SW 1271 (cell line): ENCODE results near the gene RAB40C.

Experiments
- DNase-seq, 2 experiments: peaks; one replicate each; lab custom pipeline; 2025; lab: John Stamatoyannopoulos, UW

The RAB40C gene

GRCh38 chr16:559411-560203 is 30.3 kb upstream of the RAB40C start:
- no peak for DNase-seq

- no peak for DNase-seq
Measured at GRCh38 chr16:560204-560700, 29.6 kb upstream of the RAB40C start, which contains the start of gene PRR35. PRR35 (plus strand) TSS chr16:560394; CDS start chr16:563295, 2,901 bp downstream.

GRCh38 chr16:560701-561412 is 29.0 kb upstream of the RAB40C start:
- DNase-seq = no peak

GRCh38 chr16:561413-561794 is 28.5 kb upstream of the RAB40C start:
- no peak for DNase-seq

GRCh38 chr16:561957-562938 is 27.6 kb upstream of the RAB40C start:
- DNase-seq = no peak

GRCh38 chr16:563072-563644 is 26.7 kb upstream of the RAB40C start:
- DNase-seq = no peak

GRCh38 chr16:564690-565418 is 25.0 kb upstream of the RAB40C start:
- DNase-seq = no peak

GRCh38 chr16:565419-566330 is 24.2 kb upstream of the RAB40C start:
- no peak for DNase-seq

GRCh38 chr16:566475-567372 is 23.1 kb upstream of the RAB40C start, which contains the start of gene NHLRC4:
NHLRC4 (plus strand) TSS chr16:567005; CDS start chr16:568048, 1,043 bp downstream.
- peak in 1 of 2 experiments; percentile 4 for DNase-seq

- no peak for DNase-seq
Measured at GRCh38 chr16:567373-568256, 22.3 kb upstream of the RAB40C start.

- no peak for DNase-seq
Measured at GRCh38 chr16:568401-569258, 21.2 kb upstream of the RAB40C start.

- peak in 1 of 2 experiments; percentile 15 for DNase-seq
Measured at GRCh38 chr16:569445-570254, 20.2 kb upstream of the RAB40C start, which contains the start of gene PIGQ. PIGQ (plus strand) TSS chr16:569968; CDS start chr16:574075, 4,107 bp downstream.

GRCh38 chr16:572865-573650 is 16.8 kb upstream of the RAB40C start:
- no peak for DNase-seq

GRCh38 chr16:574021-574760 is 15.7 kb upstream of the RAB40C start:
- DNase-seq = no peak
